Hepatocyte (in vitro differentiated cells): ENCODE measurements around the gene OR52A1. TPM values are rescaled to one million over a fixed set of nuclear protein-coding genes. Genes with fewer than 3 reads are reported as not detected.

Experiments
- DNase-seq: peaks from one replicate; pipeline ENCODE4 v3.0.0-alpha.2; 2016; ENCODE audit warnings: low spot score
- H2AFZ ChIP-seq: fragments of 200-600 bp; sonication (generic); 2 replicates; pipeline ENCODE4 v1.6.0; 2016; ENCODE audit warnings: antibody characterized with exemption, mild to moderate bottlenecking
- H3K27ac ChIP-seq: fragments of 200-600 bp; sonication (generic); 2 replicates; pipeline ENCODE4 v1.5.1; 2016; ENCODE audit warnings: mild to moderate bottlenecking
- H3K27me3 ChIP-seq: fragments of 200-600 bp; sonication (generic); 2 replicates; pipeline ENCODE4 v1.6.1; 2016
- H3K36me3 ChIP-seq: fragments of 200-600 bp; sonication (generic); replicated peaks from 2 replicates; pipeline ENCODE4 v1.5.1; 2016; ENCODE audit warnings: low read depth; ENCODE audit not compliant: insufficient read depth
- H3K4me1 ChIP-seq: fragments of 200-600 bp; sonication (generic); 2 replicates; pipeline ENCODE4 v1.5.1; 2016; ENCODE audit warnings: mild to moderate bottlenecking, moderate library complexity; ENCODE audit not compliant: insufficient read depth
- H3K4me2 ChIP-seq: fragments of 200-600 bp; sonication (generic); 2 replicates; pipeline ENCODE4 v1.6.0; 2016
- H3K4me3 ChIP-seq: fragments of 200-600 bp; sonication (generic); 2 replicates; pipeline ENCODE4 v1.5.1; 2016; ENCODE audit warnings: mild to moderate bottlenecking
- H3K79me2 ChIP-seq: fragments of 200-600 bp; sonication (generic); 2 replicates; pipeline ENCODE4 v1.6.0; 2017; ENCODE audit warnings: mild to moderate bottlenecking
- H3K9me2 ChIP-seq: fragments of 200-600 bp; sonication (generic); replicated peaks from 2 replicates; pipeline ENCODE4 v1.6.0; 2017; ENCODE audit warnings: mild to moderate bottlenecking; ENCODE audit not compliant: insufficient read depth
- H3K9me3 ChIP-seq: fragments of 200-600 bp; sonication (generic); 2 replicates; pipeline ENCODE4 v1.5.1; 2016; ENCODE audit warnings: low read depth, mild to moderate bottlenecking
- H4K20me1 ChIP-seq: fragments of 200-600 bp; sonication (generic); 2 replicates; pipeline ENCODE4 v1.6.0; 2016; ENCODE audit warnings: mild to moderate bottlenecking; ENCODE audit not compliant: insufficient read depth, poor library complexity, severe bottlenecking
- CTCF ChIP-seq: fragments of 200-600 bp; sonication (generic); IDR thresholded peaks from 2 replicates; pipeline ENCODE4 v1.5.1; 2016; ENCODE audit warnings: antibody characterized with exemption, mild to moderate bottlenecking; ENCODE audit not compliant: poor library complexity
- EZH2 ChIP-seq: fragments of 200-600 bp; sonication (generic); IDR thresholded peaks from 2 replicates; pipeline ENCODE4 v1.6.1; 2016; ENCODE audit warnings: antibody characterized with exemption, mild to moderate bottlenecking, borderline replicate concordance
- EZH2phosphoT487 ChIP-seq: fragments of 200-600 bp; sonication (generic); IDR thresholded peaks from one replicate; pipeline ENCODE4 v1.6.1; 2018; ENCODE audit warnings: antibody characterized with exemption, mild to moderate bottlenecking, low read depth, moderate library complexity; ENCODE audit not compliant: unreplicated experiment, severe bottlenecking
- WGBS: methylation state at CpG from one replicate; pipeline ENCODE4 v1.1.6; 2016; ENCODE audit warnings: low lambda C conversion rate; ENCODE audit errors: missing lambda C conversion rate; 5-methylcytosine and 5-hydroxymethylcytosine counted together
- polyA plus RNA-seq: library from polyadenylated mRNA; unstranded; fragments of >200 nt; fragmentation: Nextera tagmentation; extraction: Ambion mirVana; gene quantifications from 2 replicates; pipeline ENCODE4 v1.2.1, GENCODE V29; 2016
- total RNA-seq: library from RNA; depleted of rRNA; stranded (reverse); fragments of >200 nt; gene quantifications from 2 replicates; pipeline ENCODE4 v1.2.3, GENCODE V29; 2014

Gene OR52A1
- total RNA-seq (not detected in 2 replicates), polyA plus RNA-seq (not detected in 2 replicates)

- H3K9me3 ChIP-seq: no peaks in the 10 kb centered on the region
- H2AFZ ChIP-seq: no peak within 1 kb of the TSS
- no peak within 1 kb of the TSS for H3K4me3 ChIP-seq
- H3K27ac ChIP-seq: no peak within 1 kb of the TSS
- no peaks in the 10 kb centered on the region for H4K20me1 ChIP-seq
- H3K4me2 ChIP-seq: no peak within 1 kb of the TSS
- no peaks in the 10 kb centered on the region for H3K79me2 ChIP-seq
- TF ChIP-seq CTCF (no peak), EZH2phosphoT487 (no peak), EZH2 (no peak)
- peaks cover 4% of the 10 kb centered on the region for H3K27me3 ChIP-seq
- no peaks in the 10 kb centered on the region for H3K36me3 ChIP-seq
- WGBS: 77% methylated on average over 3 of the region's 3 CpGs
- DNase-seq: no peak
- H3K4me1 ChIP-seq: no peaks in the 10 kb centered on the region
- H3K9me2 ChIP-seq: no peaks in the 10 kb centered on the region
These were observed at the start of gene OR52A1 for GRCh38 chr11:5154657-5155056. Gene OR52A1 (minus strand): TSS chr11:5154757. CDS start chr11:5152369, 2,388 bp downstream.

- H3K4me2 ChIP-seq: no peak overlapping the region
- H3K27ac ChIP-seq: no peak overlapping the region
- H3K9me3 ChIP-seq: no peaks in the 10 kb centered on the region
- no peak overlapping the region for H2AFZ ChIP-seq
- H3K79me2 ChIP-seq: no peaks in the 10 kb centered on the region
- 82% methylated on average over 2 of the region's 2 CpGs for WGBS
- no peaks in the 10 kb centered on the region for H4K20me1 ChIP-seq
- no peaks in the 10 kb centered on the region for H3K9me2 ChIP-seq
- TF ChIP-seq CTCF (no peak), EZH2 (no peak), EZH2phosphoT487 (no peak)
- H3K4me3 ChIP-seq: no peak overlapping the region
- DNase-seq: no peak
- no peaks in the 10 kb centered on the region for H3K36me3 ChIP-seq
- H3K4me1 ChIP-seq: no peaks in the 10 kb centered on the region
- H3K27me3 ChIP-seq: no peaks in the 10 kb centered on the region
These were observed 48.8 kb upstream of the OR52A1 start for GRCh38 chr11:5203366-5203765.

- Histone ChIP-seq H3K4me1 (no peaks in the 10 kb centered on the region), H3K27me3 (no peaks in the 10 kb centered on the region), H3K9me2 (no peaks in the 10 kb centered on the region), H3K27ac (no peak within 1 kb of the TSS), H3K9me3 (no peaks in the 10 kb centered on the region), H3K4me2 (no peak within 1 kb of the TSS), H2AFZ (no peak within 1 kb of the TSS), H3K4me3 (no peak within 1 kb of the TSS), H3K79me2 (no peaks in the 10 kb centered on the region), H4K20me1 (no peaks in the 10 kb centered on the region), H3K36me3 (no peaks in the 10 kb centered on the region)
- DNase-seq: no peak
- TF ChIP-seq EZH2phosphoT487 (no peak), EZH2 (no peak), CTCF (no peak)
- 80% methylated on average over 1 of the region's 1 CpG for WGBS
These were observed 46.0 kb upstream of the OR52A1 start, which contains the start of gene OR51V1 for GRCh38 chr11:5200582-5200981. Gene OR51V1 (minus strand): TSS chr11:5200682. CDS start chr11:5200682, 0 bp downstream.

GRCh38 chr11:5198285-5198684 lies 43.7 kb upstream of the OR52A1 start:
- Histone ChIP-seq H4K20me1 (no peaks in the 10 kb centered on the region), H2AFZ (no peak overlapping the region), H3K4me3 (no peak overlapping the region), H3K27me3 (no peaks in the 10 kb centered on the region), H3K4me1 (no peaks in the 10 kb centered on the region), H3K9me3 (no peaks in the 10 kb centered on the region), H3K79me2 (no peaks in the 10 kb centered on the region), H3K36me3 (no peaks in the 10 kb centered on the region), H3K4me2 (no peak overlapping the region), H3K9me2 (no peaks in the 10 kb centered on the region), H3K27ac (no peak overlapping the region)
- no peak for TF ChIP-seq EZH2phosphoT487
- TF ChIP-seq EZH2: no peak
- no peak for TF ChIP-seq CTCF
- DNase-seq: no peak
